HG03565 (cell line): ENCODE results near the gene GABARAP.
"Not testable (repeated sequence)": the region's sequence is repeated elsewhere in the genome, so short reads cannot be mapped to it uniquely, and the experiment has no call there.

Source experiments
- ATAC-seq: cut with Tn5 transposase; IDR thresholded peaks from one replicate; pipeline ENCODE4 v1.9.1; 2021; ENCODE audit warnings: mild to moderate bottlenecking, moderate library complexity; ENCODE audit not compliant: unreplicated experiment

Gene GABARAP

GRCh38 chr17:7261379-7262191, 19.3 kb upstream of the GABARAP start:
- no peak for ATAC-seq

GRCh38 chr17:7260651-7261378, 18.6 kb upstream of the GABARAP start:
- ATAC-seq, result no peak

DNA sequence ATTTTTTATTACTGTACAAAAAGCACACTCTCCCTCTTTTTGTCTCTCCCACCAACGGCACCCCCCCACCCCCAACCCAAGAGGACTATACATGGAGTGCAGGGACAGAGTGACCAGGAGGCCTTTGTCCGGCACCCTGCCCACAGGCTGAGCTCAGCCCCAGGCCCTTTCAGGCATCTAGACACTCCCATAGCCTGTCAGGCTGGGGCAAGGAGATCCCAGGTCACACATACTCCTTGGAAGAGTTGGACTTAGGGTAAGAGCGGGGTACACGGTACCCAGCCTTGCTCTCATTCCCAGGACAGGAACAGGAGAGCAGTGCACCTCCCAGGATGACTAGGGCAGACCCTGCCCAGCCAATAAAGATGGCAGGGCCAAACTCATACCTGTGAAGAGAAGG, 17.9 kb upstream of the GABARAP start:
- ATAC-seq, result no peak

DNA sequence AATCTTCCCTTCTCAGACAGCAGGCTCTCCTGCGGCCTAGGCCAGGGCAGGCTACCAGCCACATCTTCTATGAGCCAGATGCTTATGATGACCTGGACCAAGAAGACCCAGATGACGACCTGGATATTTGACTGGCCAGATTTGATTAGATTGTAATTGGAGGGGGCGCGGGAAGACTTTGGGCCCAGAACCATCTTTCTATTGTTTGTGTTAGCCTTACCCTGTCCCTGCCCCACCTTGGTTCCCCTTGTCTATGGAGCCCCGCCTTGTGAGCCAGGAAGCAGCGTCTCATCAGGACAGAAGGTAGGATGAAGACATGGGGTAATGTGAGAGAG, 17.3 kb upstream of the GABARAP start:
- no peak for ATAC-seq

DNA sequence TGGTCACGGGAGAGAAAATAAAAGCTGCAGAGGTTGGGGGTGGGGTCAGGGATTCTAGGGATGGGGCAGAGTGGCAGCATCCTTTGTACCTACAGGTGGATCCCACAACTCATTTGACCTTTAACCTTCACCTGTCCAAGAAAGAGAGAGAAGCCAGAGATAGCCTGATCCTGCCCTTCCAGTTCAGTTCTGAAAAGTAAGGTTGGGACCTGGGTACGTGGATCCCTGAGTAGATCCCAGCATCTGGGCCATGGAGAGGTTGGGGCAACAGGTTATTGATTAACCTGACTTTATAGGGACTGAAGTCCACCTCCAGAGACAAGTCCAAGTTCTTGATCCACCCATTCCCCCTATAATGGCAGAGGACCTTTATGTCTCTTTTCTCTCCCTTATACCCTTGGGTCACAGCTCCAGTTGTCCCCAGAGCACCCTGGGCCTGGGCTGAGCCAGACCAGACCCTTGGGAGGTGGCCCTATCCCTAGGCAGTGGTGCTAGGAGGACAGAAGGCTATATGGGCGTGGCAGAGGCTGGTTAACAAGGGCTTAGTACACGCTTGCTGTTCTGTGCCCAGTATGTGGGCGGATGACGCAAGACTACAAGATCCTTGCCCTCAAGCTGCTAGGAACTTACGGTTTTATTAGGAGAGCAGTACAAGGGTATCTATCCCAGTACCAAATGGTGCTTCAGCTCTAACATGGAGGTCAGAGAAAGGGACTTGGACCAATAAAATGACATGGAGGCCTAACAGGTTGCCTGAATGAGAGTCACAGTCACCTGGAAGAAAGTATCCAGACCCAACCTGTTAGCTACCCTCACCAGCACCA, 16.7 kb upstream of the GABARAP start:
- ATAC-seq, result no peak

DNA sequence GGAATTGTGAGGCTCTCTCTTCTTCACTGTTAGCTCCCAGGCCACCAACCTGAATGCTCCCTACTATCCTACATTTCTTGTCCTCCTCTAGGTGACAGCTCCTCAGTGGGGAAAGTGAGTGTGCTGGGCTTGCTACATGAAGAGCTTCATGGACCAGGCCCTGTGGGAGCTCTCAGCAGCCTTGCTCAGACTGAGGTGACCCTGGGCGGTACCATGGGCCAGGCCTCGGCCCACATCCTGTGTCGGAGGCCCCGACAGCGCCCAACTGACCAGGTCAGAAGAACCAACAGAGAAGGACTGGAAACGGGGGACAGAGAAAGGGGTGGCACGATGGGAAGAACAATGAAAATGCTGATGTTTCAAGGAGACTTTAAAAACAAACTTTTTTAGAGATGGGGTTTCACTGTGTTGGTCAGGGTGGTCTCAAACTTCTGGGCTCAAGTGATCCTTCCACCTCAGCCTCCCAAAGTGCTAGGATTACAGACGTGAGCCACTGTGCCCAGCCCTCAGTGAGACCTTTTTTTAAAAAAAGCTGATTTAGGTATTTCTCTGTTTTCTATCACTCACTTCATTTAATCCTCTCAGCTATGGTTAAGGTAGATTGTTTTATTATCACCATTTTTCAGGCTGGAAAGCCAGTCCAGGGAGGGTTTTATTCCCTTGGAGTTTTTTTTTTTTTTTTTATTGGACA, 14.7 kb upstream of the GABARAP start:
- ATAC-seq, result no peak

DNA sequence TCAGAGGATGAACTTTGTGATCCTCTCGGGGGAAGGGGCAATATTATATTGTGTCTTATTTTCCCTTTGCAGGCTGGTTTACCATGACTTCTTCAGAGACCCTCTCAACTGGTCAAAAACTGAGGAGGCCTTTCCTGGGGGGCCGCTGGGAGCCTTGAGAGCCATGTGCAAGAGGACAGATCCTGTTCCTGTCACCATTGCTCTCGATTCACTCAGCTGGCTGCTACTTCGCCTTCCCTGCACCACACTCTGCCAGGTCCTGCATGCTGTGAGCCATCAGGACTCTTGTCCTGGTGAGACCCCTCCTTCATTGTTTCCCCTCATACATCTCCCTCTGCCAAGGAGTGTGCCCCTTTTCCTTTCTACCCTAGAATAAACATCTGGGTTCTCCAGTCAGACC, 12.3 kb upstream of the GABARAP start:
- ATAC-seq, result no peak

DNA sequence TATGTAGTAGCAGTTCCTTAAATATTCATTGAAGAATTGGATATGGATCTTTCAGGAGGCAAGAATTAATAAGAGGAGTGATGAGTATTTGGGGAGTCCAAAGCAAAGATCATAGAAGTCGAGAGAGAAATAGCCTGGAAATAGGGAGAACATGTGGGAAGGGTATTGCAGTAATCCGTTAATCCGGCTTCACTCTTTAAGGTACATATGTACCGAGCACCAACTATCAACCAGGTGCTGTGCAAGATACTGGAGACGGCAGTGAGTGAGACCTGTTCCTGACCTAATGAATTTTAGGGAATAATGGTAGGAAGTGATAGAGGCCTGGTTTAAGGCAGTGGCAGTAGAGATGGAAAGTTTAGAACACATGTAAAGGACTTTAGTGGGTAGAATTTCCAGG, 10.8 kb upstream of the GABARAP start:
- no peak for ATAC-seq

DNA sequence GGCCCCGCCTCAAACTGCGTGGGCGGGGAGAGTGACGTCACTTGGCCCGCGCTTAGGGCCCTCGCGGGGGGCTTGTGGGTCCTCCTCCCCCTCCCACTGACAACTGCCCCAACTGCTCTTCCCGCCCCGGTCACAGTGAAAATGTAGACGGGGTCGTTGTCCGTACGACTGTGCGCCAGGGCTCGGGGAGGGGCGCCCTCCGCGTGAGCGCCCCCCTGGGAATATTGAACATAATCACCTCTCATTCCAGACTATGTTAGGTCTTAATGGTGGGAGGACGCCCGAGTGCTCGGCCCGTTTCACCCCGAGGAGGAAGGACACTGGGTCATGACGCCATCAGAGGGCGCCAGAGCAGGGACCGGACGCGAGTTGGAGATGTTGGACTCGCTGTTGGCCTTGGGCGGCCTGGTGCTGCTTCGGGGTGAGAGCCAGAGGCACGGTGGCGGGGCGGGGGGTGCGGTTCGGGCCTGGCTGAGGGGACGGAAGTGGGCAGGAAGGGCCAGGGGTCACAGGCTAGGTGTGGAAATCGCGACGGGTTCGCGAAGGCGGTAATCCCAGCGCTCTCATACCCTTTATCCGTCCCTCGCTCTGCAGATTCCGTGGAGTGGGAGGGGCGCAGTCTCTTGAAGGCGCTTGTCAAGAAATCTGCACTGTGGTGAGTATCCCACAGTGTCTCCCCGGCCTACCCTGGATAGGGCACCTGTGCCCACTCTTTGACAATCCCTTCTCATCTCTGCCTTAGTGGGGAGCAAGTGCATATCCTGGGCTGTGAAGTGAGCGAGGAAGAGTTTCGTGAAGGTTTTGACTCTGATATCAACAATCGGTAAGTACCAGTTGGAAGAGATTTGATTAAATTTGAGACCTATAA, 10.2 kb upstream of the GABARAP start, which contains the start of gene ELP5:
TSS of gene ELP5 (plus strand) at position 40 of the 868 bp plus-strand sequence. CDS start at position 376, 336 bp downstream.
- ATAC-seq, result peak; percentile 35

- ATAC-seq, result peak; percentile 74
These were observed 9.5 kb upstream of the GABARAP start, which contains the start of gene CTDNEP1 for GRCh38 chr17:7251661-7252175. Gene CTDNEP1 (minus strand): TSS chr17:7251734. CDS start chr17:7251296, 438 bp downstream.

- ATAC-seq, result peak; percentile 1
These were observed 8.7 kb upstream of the GABARAP start for GRCh38 chr17:7250695-7251627.

DNA sequence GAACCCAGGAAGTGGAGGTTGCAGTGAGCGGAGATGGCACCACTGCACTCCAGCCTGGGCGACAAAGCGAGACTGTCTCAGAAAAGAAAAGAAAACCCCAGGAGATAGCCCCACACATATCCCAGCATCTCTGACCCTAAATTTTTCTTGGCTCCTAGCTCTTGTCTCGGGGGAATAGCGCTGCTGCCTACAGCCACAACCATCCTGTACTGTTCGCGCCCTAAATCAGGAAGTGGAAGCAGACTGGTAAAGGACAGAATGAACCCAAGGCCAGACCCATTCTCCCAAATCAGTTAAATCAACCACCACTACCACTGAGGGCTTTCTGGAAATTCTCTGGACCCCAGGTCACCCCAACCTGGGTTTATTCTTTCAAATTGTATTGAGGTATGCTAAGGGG, 7.6 kb upstream of the GABARAP start:
- no peak for ATAC-seq

DNA sequence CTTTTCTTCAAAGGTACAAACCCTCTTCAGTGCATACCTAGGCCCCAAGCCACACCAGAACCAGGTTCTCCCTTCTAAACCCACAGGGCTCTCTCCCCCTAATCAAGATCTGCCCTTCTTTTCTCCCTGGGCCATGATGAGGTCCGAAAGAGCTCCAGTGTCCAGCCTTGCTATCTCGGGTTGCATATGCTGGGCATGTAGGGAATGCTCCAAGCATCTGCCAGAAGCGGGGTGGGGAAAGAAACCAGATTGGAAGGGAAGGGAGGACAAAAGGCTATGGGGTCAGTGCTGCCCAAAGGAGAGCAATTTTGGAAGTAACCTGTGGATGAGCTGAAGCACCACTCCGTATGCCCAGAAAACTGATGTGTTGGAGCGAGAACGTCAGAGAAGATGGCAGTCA, 7.0 kb upstream of the GABARAP start:
- no peak for ATAC-seq

DNA sequence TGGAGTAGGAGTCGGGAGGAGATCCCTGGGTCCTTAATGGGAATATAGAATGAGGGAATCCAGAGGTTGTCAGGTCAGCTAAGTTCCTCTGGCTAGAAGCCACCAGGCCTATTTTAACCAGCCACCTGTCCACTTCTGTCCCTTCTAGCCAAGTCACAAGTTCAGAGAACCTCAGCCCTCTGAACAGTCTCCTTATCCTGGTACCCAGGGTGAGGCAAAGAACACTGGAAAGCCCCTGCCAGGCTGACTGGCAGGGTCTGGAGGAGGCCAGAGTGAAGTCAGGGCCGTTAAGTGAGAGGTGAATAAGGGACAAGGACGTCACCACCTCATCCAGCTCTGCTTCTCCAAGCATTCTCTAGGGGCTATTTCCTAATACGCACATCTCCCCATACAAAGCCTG, 6.5 kb upstream of the GABARAP start:
- ATAC-seq, result no peak

GRCh38 chr17:7246779-7247178, 4.5 kb upstream of the GABARAP start:
- ATAC-seq, result no peak

DNA sequence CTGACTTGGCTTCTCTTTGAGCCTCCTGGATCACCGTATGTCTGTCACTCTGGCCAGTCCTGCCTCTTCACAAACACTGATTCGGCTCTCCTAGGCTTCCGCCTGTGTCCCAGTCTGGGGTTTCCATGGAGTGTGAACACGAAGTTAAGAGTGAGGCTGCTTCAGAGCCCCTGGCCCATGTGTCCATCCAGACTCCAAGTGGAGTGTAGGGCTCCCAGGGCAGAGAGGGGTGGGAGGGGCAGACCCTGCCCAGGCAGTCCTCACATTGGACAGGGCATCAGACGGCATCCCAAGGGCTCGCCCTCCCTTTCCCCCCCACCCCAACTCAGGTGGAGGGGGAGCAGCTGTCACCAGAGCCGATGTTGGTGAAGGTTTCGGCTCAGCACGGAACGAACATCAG, 1.6 kb upstream of the GABARAP start:
- ATAC-seq, result not testable (repeated sequence)

- ATAC-seq, result no peak
These were observed 1.1 kb upstream of the GABARAP start for GRCh38 chr17:7243453-7243729.

DNA sequence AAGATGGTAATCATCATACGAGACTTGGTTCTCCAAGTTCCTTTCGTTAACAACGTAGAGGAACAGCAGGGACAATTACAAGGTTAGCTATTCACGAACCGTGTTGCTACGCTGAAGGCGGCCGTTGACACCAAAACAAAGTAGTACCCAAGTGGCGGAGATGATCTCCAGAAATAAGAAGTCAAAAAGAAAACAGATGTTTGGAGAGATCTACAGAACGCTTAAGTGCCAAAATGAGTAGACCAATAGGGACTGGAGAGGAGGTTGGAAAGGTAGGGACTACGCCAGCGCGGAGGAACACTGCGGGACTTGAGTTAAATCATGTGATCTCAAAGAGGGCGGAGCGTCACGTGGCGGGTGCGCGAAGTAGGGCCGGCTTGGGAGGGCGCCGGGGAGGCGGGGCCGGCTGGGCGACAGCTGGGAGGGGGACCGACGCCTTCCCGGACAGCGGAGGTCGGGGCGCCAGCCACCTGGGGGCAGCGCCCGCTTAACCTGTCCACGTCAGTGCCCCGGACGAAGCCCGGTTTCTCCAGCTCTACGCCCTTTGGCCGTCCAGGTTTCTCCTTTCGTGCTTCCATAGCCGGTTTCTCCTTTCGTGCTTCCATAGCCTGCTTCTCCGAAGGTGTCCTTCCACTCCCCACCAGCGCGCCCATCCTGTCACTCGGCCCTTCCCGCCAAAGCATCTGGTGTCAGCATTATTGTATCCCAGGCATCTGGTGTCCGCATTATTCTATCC, 636 bp upstream of the GABARAP start:
- ATAC-seq, result peak; percentile 34
